ENCODE data around the gene GNAZ. TPM values are rescaled to one million over a fixed set of nuclear protein-coding genes. Genes with fewer than 3 reads are reported as not detected.

Gene GNAZ
- total RNA-seq, 1 experiment from 2014 or later, result 11.1 TPM

GRCh38 chr22:23044570-23044969 is 25.7 kb upstream of the GNAZ start:
- Histone ChIP-seq H3K79me2 (ENCODE audit: insufficient read depth, low read length) (no peaks in the 10 kb centered on the region), H3K27ac (ENCODE audit: low read depth, low read length) (no peak overlapping the region), H3K4me2 (ENCODE audit: low read length) (no peak overlapping the region), H3K27me3 (ENCODE audit: insufficient read depth, low read length) (no peaks in the 10 kb centered on the region), H3K9ac (ENCODE audit: low read length) (no peak overlapping the region), H3K9me2 (ENCODE audit: insufficient read depth) (no peaks in the 10 kb centered on the region), H3K9me3 (ENCODE audit: control insufficient read depth in 1 of 2, insufficient read depth in 1 of 2, low read depth in 1 of 2, low read length in 2 of 2) (peaks cover 0 to 4% of the 10 kb centered on the region in 2 experiments; a peak in 1 of 4 replicates), H2AFZ (ENCODE audit: low read depth, low read length, poor library complexity, severe bottlenecking) (no peak overlapping the region), H4K20me1 (ENCODE audit: insufficient read depth) (no peaks in the 10 kb centered on the region), H3K36me3 (ENCODE audit: control insufficient read depth in 1 of 2, insufficient read depth in 2 of 2, low read length in 2 of 2) (no peaks in the 10 kb centered on the region), H3K4me1 (ENCODE audit: control insufficient read depth in 1 of 2, insufficient read depth in 2 of 2, low read length in 2 of 2) (no peaks in the 10 kb centered on the region), H3K4me3 (replicated peaks in 1 of 2; ENCODE audit: low read depth in 1 of 2, low read length in 2 of 2) (no peak overlapping the region)
- RAD21 ChIA-PET (ENCODE audit: low non-redundant PET in 1 of 2, low total read pairs in 2 of 2, uncharacterized antibody in 2 of 2, unreplicated experiment in 2 of 2), result no interaction called here
- intact Hi-C loops (cut with micrococcal nuclease), result no loop called here
- ATAC-seq, result no peak
- POLR2A ChIA-PET, result interaction anchor here (1.0 kb wide), 1 partner anchor 21 kb away, joined by 4 read pairs; no protein-coding TSS in a partner anchor
- no peak for DNase-seq (ENCODE audit: low read depth, low spot score)
- CTCF ChIA-PET, result no interaction called here
- BruUV-seq (replicated peaks), result no TSS peak
- TF ChIP-seq CTCF (IDR thresholded peaks at IDR 0.05 in 2 of 3, conservative IDR thresholded peaks at IDR 0.05 in 1 of 3; ENCODE audit: borderline replicate concordance in 1 of 3, insufficient read depth in 1 of 3, low read depth in 2 of 3, low read length in 2 of 3), result no peak
- no peak for TF ChIP-seq CBX3 (IDR thresholded peaks at IDR 0.05; ENCODE audit: low read depth)
- no peak for TF ChIP-seq MAX (IDR thresholded peaks at IDR 0.05)
- TF ChIP-seq SRF (IDR thresholded peaks at IDR 0.05; ENCODE audit: low read depth), result no peak
- no peak for TF ChIP-seq ZFX (IDR thresholded peaks at IDR 0.05)
- TF ChIP-seq TCF7L2 (IDR thresholded peaks at IDR 0.05; ENCODE audit: borderline replicate concordance, extremely low read depth, insufficient read depth, insufficient read length), result no peak
- TF ChIP-seq ATF3 (IDR thresholded peaks at IDR 0.05), result no peak
- no peak for TF ChIP-seq EGR1 (IDR thresholded peaks at IDR 0.05; ENCODE audit: low read depth)
- no peak for TF ChIP-seq SIN3A (IDR thresholded peaks at IDR 0.05; ENCODE audit: low read depth)

Measured in HCT116 (cell line).